ENCODE results near the gene CDC42BPA. TPM values are rescaled to one million over a fixed set of nuclear protein-coding genes. Genes with fewer than 3 reads are reported as not detected.

The CDC42BPA gene
- total and polyA plus RNA-seq, 2 donors (not counting 3 experiments of a cell fraction or from before 2014, with no cell fraction given): 26.1 to 92.6 TPM

DNA sequence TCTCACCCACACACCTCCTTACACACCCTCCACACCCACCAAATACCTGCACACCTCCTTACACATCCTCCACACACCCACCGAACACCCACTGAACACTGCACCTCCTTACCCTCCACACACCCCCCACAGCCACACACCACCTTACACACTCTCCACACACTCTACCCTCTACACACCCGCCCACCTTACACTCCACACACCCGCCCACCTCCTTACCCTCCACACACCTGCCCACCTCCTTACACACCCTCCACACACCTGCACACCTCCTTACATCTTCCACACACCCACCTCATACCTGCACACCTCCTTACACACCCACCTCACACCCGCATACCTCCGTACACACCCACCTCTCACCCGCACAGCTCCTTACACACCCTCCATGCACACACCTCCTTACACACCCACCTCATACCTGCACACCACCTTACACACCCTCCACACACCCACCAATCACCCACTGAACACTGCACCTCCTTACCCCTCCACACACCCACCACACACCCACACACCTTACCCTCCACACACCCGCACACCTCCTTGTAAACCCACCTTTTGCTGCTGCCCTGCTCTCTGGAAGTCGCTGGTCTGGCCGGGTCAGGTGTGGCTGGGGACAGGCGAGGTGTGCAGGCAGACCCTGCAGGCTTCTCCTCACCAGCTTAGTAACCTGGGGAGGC is 339.7 kb downstream of the CDC42BPA start:
- no peak for DNase-seq (ENCODE audit: low read depth, low spot score)
- no TSS peak for BruUV-seq (replicated peaks)
- no peaks in the 10 kb centered on the region for H3K9me3 ChIP-seq (replicated peaks; ENCODE audit: control insufficient read depth, insufficient read depth, low read length)
- ChIA-PET POLR2A (no interaction called here), CTCF (no interaction called here)
- no peak overlapping the region for H2AFZ ChIP-seq (ENCODE audit: low read depth, low read length)
- H3K9ac ChIP-seq (replicated peaks; ENCODE audit: extremely low read depth, insufficient read depth, low read length): no peak overlapping the region
- H3K9me1 ChIP-seq (replicated peaks; ENCODE audit: control insufficient read depth, extremely low read depth, insufficient read depth, low read length): no peaks in the 10 kb centered on the region
- TF ChIP-seq, protein P1, sequence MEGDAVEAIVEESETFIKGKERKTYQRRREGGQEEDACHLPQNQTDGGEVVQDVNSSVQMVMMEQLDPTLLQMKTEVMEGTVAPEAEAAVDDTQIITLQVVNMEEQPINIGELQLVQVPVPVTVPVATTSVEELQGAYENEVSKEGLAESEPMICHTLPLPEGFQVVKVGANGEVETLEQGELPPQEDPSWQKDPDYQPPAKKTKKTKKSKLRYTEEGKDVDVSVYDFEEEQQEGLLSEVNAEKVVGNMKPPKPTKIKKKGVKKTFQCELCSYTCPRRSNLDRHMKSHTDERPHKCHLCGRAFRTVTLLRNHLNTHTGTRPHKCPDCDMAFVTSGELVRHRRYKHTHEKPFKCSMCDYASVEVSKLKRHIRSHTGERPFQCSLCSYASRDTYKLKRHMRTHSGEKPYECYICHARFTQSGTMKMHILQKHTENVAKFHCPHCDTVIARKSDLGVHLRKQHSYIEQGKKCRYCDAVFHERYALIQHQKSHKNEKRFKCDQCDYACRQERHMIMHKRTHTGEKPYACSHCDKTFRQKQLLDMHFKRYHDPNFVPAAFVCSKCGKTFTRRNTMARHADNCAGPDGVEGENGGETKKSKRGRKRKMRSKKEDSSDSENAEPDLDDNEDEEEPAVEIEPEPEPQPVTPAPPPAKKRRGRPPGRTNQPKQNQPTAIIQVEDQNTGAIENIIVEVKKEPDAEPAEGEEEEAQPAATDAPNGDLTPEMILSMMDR (IDR thresholded peaks at IDR 0.05; ENCODE audit: extremely low read depth in 1 of 2, insufficient read depth in 1 of 2, low read depth in 1 of 2, low read length in 2 of 2): no peak
- no peak for TF ChIP-seq POLR2A (IDR thresholded peaks at IDR 0.05; ENCODE audit: low read depth, low read length)
- TF ChIP-seq MYC (IDR thresholded peaks at IDR 0.05; ENCODE audit: low read depth, low read length): no peak
- TF ChIP-seq GATA2 (IDR thresholded peaks at IDR 0.05; ENCODE audit: insufficient read depth, insufficient read length, low read depth, low read length): no peak
- TF ChIP-seq, protein P2, sequence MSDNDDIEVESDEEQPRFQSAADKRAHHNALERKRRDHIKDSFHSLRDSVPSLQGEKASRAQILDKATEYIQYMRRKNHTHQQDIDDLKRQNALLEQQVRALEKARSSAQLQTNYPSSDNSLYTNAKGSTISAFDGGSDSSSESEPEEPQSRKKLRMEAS (IDR thresholded peaks at IDR 0.05; ENCODE audit: insufficient read depth, insufficient read length): no peak
- no peak for TF ChIP-seq POLR2AphosphoS5 (IDR thresholded peaks at IDR 0.05; ENCODE audit: insufficient read depth, low read depth, low read length)
- no peak for TF ChIP-seq EZH2 (IDR thresholded peaks at IDR 0.05; ENCODE audit: borderline replicate concordance, low read depth, low read length, severe bottlenecking)
- H3K4me3 ChIP-seq (replicated peaks in 1 of 3; ENCODE audit: insufficient read depth in 1 of 3, low read depth in 1 of 3, low read length in 3 of 3): no peak overlapping the region
- H3K4me1 ChIP-seq (ENCODE audit: control insufficient read depth, extremely low read depth, insufficient read depth, low read length): no peaks in the 10 kb centered on the region
- no peak overlapping the region for H3K4me2 ChIP-seq (ENCODE audit: insufficient read depth, low read length)
- FAIRE-seq: no peak
- no peaks in the 10 kb centered on the region for H3K27me3 ChIP-seq (ENCODE audit: control insufficient read depth in 2 of 2, insufficient read depth in 2 of 2, low read length in 2 of 2)
- H3K27ac ChIP-seq (ENCODE audit: insufficient read depth, low read depth, low read length): no peak overlapping the region
- intact Hi-C loops (cut with micrococcal nuclease): no loop called here
- no peaks in the 10 kb centered on the region for H3K36me3 ChIP-seq (ENCODE audit: control insufficient read depth in 2 of 2, extremely low read depth in 1 of 2, insufficient read depth in 2 of 2, low read length in 2 of 2)
- no peaks in the 10 kb centered on the region for H4K20me1 ChIP-seq (replicated peaks; ENCODE audit: control insufficient read depth, extremely low read depth, insufficient read depth, low read length)
- dilution Hi-C loops (cut with MboI; ENCODE audit: extremely low pct_ligation_motif_present, low sequenced_read_pairs): no loop called here
- H3K79me2 ChIP-seq (ENCODE audit: control insufficient read depth, insufficient read depth, low read length): no peaks in the 10 kb centered on the region

Measured in endothelial cell of umbilical vein (primary cell).